WTC11 (cell line): ENCODE measurements around the gene SPATA17. TPM values are rescaled to one million over a fixed set of nuclear protein-coding genes. Genes with fewer than 3 reads are reported as not detected.

ENCODE experiments used
- ATAC-seq: fragments of 200-7000 bp; cut with Tn5 transposase; 2 replicates; pipeline ENCODE4 v1.10.0; 2021; ENCODE audit warnings: mild to moderate bottlenecking, moderate library complexity
- CTCF ChIA-PET: fragments of 300-600 bp; sonication (Branson Sonifier 250); formaldehyde crosslinking; loops from one replicate; lab custom pipeline; 2021; ENCODE audit warnings: antibody characterized with exemption; lab: Charles Lee
- POLR2A ChIA-PET: fragments of 350-600 bp; sonication (Branson Sonifier 250); formaldehyde crosslinking; loops from one replicate; lab custom pipeline; 2021; ENCODE audit warnings: antibody characterized with exemption; lab: Charles Lee
- DNase-seq: peaks from one replicate; pipeline ENCODE4 v3.0.0; 2021; ENCODE audit warnings: low spot score
- H3K27ac Mint-ChIP-seq: 2 replicates; pipeline ENCODE4 v1.8.0; 2021; ENCODE audit warnings: mixed read lengths
- H3K27me3 Mint-ChIP-seq: 2 replicates; pipeline ENCODE4 v1.8.0; 2021; ENCODE audit warnings: low read depth, mild to moderate bottlenecking, moderate library complexity, mixed read lengths
- H3K36me3 Mint-ChIP-seq: 2 replicates; pipeline ENCODE4 v1.8.0; 2021; ENCODE audit warnings: mixed read lengths
- H3K4me1 Mint-ChIP-seq: 2 replicates; pipeline ENCODE4 v1.8.0; 2022; ENCODE audit warnings: mixed read lengths
- H3K4me3 Mint-ChIP-seq: 2 replicates; pipeline ENCODE4 v1.8.0; 2021; ENCODE audit warnings: mild to moderate bottlenecking, moderate library complexity, mixed read lengths
- H3K9me3 Mint-ChIP-seq: 2 replicates; pipeline ENCODE4 v1.8.0; 2021; ENCODE audit warnings: mixed read lengths
- GTF2I ChIP-seq: fragments of 250-450 bp; sonication (Bioruptor Pico); conservative IDR thresholded peaks from 2 replicates; pipeline ENCODE4 v1.4.0; 2021; ENCODE audit warnings: mild to moderate bottlenecking
- HMGA2 ChIP-seq: fragments of 250-450 bp; sonication (Bioruptor Pico); IDR thresholded peaks from 2 replicates; pipeline ENCODE4 v1.4.0; 2021; ENCODE audit warnings: mild to moderate bottlenecking, moderate library complexity
- JUN ChIP-seq: sonication (generic); formaldehyde crosslinking; IDR thresholded peaks from 2 replicates; pipeline ENCODE4 v1.8.0; 2023; ENCODE audit warnings: mild to moderate bottlenecking, missing genetic modification reagents
- NFE2L1 ChIP-seq: sonication (generic); formaldehyde crosslinking; IDR thresholded peaks from 2 replicates; pipeline ENCODE4 v1.8.1; 2023; ENCODE audit warnings: missing genetic modification reagents
- NFYB ChIP-seq: sonication (generic); formaldehyde crosslinking; conservative IDR thresholded peaks from 2 replicates; pipeline ENCODE4 v1.8.0; 2022; ENCODE audit warnings: low read depth, missing genetic modification reagents
- OVOL2 ChIP-seq: fragments of 250-450 bp; sonication (Bioruptor Pico); IDR thresholded peaks from 2 replicates; pipeline ENCODE4 v1.9.0; 2021; ENCODE audit warnings: mild to moderate bottlenecking, borderline replicate concordance
- TEAD1 ChIP-seq: sonication (generic); formaldehyde crosslinking; IDR thresholded peaks from 2 replicates; pipeline ENCODE4 v1.8.0; 2022; ENCODE audit warnings: mild to moderate bottlenecking, missing genetic modification reagents
- TP53 ChIP-seq: sonication (generic); formaldehyde crosslinking; IDR thresholded peaks from 2 replicates; pipeline ENCODE4 v1.8.1; 2023; ENCODE audit warnings: mild to moderate bottlenecking, missing genetic modification reagents
- ZNF396 ChIP-seq: fragments of 250-450 bp; sonication (Bioruptor Pico); IDR thresholded peaks from 2 replicates; pipeline ENCODE4 v1.8.0; 2021; ENCODE audit warnings: mild to moderate bottlenecking, moderate library complexity, borderline replicate concordance
- total RNA-seq: library from RNA; stranded (reverse); gene quantifications from 3 replicates; pipeline ENCODE4 v1.2.3, GENCODE V29; 2021
- TF ChIP-seq, protein P1 (sequence below): sonication (generic); formaldehyde crosslinking; IDR thresholded peaks from 2 replicates; pipeline ENCODE4 v1.8.1; 2023; ENCODE audit warnings: mild to moderate bottlenecking, missing genetic modification reagents
- TF ChIP-seq, protein P2 (sequence below): sonication (generic); formaldehyde crosslinking; IDR thresholded peaks from 2 replicates; pipeline ENCODE4 v1.8.0; 2023; ENCODE audit warnings: missing genetic modification reagents, mild to moderate bottlenecking, borderline replicate concordance
- TF ChIP-seq, protein P3 (sequence below): fragments of 250-450 bp; sonication (Bioruptor Pico); IDR thresholded peaks from 2 replicates; pipeline ENCODE4 v1.9.0; 2021; ENCODE audit warnings: mild to moderate bottlenecking, borderline replicate concordance
- TF ChIP-seq, protein P4 (sequence below): sonication (generic); formaldehyde crosslinking; IDR thresholded peaks from 2 replicates; pipeline ENCODE4 v1.8.1; 2023; ENCODE audit warnings: mild to moderate bottlenecking, missing genetic modification reagents, borderline replicate concordance
- TF ChIP-seq, protein P5 (sequence below): sonication (generic); formaldehyde crosslinking; IDR thresholded peaks from 2 replicates; pipeline ENCODE4 v1.8.1; 2023; ENCODE audit warnings: mild to moderate bottlenecking, moderate library complexity, missing genetic modification reagents
- TF ChIP-seq, protein P6 (sequence below): sonication (generic); formaldehyde crosslinking; IDR thresholded peaks from 2 replicates; pipeline ENCODE4 v1.8.0; 2022; ENCODE audit warnings: mild to moderate bottlenecking, missing genetic modification reagents
- TF ChIP-seq, protein P7 (sequence below): sonication (generic); formaldehyde crosslinking; IDR thresholded peaks from 2 replicates; pipeline ENCODE4 v1.8.0; 2023; ENCODE audit warnings: mild to moderate bottlenecking, missing genetic modification reagents

SPATA17 gene
- total RNA-seq, 1 experiment from 2014 or later, result 1.3 TPM

DNA sequence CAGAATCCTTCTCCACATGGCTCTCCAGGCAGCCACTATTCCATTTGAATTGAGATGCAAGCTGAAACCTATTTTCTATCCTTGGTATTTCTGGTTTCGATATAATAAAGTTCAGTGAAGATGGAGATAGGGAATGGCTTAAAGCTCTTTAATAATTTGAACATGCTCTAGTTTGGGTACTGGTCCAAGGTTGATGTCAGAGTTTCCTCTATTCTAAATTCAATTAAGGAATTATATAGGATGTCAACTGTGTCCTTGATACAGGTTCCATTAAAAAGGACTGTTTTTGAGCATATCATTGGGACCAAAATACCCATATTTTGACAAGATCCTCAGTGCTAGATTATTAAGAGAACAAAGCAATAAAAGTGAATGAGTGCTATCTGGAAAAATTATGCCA, 245.3 kb downstream of the SPATA17 start (continued):
- TF ChIP-seq, protein P1, sequence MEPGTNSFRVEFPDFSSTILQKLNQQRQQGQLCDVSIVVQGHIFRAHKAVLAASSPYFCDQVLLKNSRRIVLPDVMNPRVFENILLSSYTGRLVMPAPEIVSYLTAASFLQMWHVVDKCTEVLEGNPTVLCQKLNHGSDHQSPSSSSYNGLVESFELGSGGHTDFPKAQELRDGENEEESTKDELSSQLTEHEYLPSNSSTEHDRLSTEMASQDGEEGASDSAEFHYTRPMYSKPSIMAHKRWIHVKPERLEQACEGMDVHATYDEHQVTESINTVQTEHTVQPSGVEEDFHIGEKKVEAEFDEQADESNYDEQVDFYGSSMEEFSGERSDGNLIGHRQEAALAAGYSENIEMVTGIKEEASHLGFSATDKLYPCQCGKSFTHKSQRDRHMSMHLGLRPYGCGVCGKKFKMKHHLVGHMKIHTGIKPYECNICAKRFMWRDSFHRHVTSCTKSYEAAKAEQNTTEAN, result no peak
- TF ChIP-seq TP53 (CRISPR knock-in tag) (no peak), OVOL2 (no peak), JUN (CRISPR knock-in tag) (no peak)
- TF ChIP-seq, protein P2, sequence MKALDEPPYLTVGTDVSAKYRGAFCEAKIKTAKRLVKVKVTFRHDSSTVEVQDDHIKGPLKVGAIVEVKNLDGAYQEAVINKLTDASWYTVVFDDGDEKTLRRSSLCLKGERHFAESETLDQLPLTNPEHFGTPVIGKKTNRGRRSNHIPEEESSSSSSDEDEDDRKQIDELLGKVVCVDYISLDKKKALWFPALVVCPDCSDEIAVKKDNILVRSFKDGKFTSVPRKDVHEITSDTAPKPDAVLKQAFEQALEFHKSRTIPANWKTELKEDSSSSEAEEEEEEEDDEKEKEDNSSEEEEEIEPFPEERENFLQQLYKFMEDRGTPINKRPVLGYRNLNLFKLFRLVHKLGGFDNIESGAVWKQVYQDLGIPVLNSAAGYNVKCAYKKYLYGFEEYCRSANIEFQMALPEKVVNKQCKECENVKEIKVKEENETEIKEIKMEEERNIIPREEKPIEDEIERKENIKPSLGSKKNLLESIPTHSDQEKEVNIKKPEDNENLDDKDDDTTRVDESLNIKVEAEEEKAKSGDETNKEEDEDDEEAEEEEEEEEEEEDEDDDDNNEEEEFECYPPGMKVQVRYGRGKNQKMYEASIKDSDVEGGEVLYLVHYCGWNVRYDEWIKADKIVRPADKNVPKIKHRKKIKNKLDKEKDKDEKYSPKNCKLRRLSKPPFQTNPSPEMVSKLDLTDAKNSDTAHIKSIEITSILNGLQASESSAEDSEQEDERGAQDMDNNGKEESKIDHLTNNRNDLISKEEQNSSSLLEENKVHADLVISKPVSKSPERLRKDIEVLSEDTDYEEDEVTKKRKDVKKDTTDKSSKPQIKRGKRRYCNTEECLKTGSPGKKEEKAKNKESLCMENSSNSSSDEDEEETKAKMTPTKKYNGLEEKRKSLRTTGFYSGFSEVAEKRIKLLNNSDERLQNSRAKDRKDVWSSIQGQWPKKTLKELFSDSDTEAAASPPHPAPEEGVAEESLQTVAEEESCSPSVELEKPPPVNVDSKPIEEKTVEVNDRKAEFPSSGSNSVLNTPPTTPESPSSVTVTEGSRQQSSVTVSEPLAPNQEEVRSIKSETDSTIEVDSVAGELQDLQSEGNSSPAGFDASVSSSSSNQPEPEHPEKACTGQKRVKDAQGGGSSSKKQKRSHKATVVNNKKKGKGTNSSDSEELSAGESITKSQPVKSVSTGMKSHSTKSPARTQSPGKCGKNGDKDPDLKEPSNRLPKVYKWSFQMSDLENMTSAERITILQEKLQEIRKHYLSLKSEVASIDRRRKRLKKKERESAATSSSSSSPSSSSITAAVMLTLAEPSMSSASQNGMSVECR (CRISPR knock-in tag), result no peak
- TF ChIP-seq, protein P3, sequence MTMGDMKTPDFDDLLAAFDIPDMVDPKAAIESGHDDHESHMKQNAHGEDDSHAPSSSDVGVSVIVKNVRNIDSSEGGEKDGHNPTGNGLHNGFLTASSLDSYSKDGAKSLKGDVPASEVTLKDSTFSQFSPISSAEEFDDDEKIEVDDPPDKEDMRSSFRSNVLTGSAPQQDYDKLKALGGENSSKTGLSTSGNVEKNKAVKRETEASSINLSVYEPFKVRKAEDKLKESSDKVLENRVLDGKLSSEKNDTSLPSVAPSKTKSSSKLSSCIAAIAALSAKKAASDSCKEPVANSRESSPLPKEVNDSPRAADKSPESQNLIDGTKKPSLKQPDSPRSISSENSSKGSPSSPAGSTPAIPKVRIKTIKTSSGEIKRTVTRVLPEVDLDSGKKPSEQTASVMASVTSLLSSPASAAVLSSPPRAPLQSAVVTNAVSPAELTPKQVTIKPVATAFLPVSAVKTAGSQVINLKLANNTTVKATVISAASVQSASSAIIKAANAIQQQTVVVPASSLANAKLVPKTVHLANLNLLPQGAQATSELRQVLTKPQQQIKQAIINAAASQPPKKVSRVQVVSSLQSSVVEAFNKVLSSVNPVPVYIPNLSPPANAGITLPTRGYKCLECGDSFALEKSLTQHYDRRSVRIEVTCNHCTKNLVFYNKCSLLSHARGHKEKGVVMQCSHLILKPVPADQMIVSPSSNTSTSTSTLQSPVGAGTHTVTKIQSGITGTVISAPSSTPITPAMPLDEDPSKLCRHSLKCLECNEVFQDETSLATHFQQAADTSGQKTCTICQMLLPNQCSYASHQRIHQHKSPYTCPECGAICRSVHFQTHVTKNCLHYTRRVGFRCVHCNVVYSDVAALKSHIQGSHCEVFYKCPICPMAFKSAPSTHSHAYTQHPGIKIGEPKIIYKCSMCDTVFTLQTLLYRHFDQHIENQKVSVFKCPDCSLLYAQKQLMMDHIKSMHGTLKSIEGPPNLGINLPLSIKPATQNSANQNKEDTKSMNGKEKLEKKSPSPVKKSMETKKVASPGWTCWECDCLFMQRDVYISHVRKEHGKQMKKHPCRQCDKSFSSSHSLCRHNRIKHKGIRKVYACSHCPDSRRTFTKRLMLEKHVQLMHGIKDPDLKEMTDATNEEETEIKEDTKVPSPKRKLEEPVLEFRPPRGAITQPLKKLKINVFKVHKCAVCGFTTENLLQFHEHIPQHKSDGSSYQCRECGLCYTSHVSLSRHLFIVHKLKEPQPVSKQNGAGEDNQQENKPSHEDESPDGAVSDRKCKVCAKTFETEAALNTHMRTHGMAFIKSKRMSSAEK (CRISPR knock-in tag), result no peak
- TF ChIP-seq, all 79 proteins: peak for 0

DNA sequence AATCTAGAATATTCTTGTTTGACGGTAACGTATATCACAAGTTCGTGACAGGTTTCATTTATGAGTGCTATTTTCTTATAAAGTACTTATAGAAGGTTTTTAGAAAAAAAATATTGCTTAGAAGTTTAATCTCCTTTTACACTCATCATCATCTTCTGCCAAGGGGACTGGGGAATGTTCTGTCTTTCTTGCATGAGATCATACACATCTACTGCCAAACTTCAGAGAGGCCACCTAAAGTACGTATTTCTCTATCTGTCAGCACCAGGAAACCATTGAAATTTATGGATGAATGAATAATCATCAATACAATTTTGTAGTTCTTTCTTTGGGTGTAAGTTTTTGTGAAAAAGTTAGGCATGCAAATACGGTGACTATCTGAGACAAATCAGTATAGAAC, 245.8 kb downstream of the SPATA17 start:
- H3K27ac Mint-ChIP-seq, result no peak overlapping the region
- no peaks in the 10 kb centered on the region for H3K27me3 Mint-ChIP-seq
- ChIA-PET POLR2A (no interaction called here), CTCF (no interaction called here)
- 0 out of 2 replicates have a peak, but pooled peaks cover 2% of the 10 kb centered on the region for H3K4me1 Mint-ChIP-seq
- ATAC-seq (no peak), DNase-seq (no peak)
- peaks cover 4% of the 10 kb centered on the region; the same call in 1 of the 2 replicates for H3K9me3 Mint-ChIP-seq
- no peaks in the 10 kb centered on the region for H3K36me3 Mint-ChIP-seq
- no peak overlapping the region for H3K4me3 Mint-ChIP-seq
- TF ChIP-seq NFYB (CRISPR knock-in tag) (no peak), GTF2I (CRISPR knock-in tag) (no peak), JUN (CRISPR knock-in tag) (no peak), NFE2L1 (CRISPR knock-in tag) (no peak), HMGA2 (no peak), ZNF396 (CRISPR knock-in tag) (no peak), TEAD1 (CRISPR knock-in tag) (no peak)
- TF ChIP-seq, protein P4, sequence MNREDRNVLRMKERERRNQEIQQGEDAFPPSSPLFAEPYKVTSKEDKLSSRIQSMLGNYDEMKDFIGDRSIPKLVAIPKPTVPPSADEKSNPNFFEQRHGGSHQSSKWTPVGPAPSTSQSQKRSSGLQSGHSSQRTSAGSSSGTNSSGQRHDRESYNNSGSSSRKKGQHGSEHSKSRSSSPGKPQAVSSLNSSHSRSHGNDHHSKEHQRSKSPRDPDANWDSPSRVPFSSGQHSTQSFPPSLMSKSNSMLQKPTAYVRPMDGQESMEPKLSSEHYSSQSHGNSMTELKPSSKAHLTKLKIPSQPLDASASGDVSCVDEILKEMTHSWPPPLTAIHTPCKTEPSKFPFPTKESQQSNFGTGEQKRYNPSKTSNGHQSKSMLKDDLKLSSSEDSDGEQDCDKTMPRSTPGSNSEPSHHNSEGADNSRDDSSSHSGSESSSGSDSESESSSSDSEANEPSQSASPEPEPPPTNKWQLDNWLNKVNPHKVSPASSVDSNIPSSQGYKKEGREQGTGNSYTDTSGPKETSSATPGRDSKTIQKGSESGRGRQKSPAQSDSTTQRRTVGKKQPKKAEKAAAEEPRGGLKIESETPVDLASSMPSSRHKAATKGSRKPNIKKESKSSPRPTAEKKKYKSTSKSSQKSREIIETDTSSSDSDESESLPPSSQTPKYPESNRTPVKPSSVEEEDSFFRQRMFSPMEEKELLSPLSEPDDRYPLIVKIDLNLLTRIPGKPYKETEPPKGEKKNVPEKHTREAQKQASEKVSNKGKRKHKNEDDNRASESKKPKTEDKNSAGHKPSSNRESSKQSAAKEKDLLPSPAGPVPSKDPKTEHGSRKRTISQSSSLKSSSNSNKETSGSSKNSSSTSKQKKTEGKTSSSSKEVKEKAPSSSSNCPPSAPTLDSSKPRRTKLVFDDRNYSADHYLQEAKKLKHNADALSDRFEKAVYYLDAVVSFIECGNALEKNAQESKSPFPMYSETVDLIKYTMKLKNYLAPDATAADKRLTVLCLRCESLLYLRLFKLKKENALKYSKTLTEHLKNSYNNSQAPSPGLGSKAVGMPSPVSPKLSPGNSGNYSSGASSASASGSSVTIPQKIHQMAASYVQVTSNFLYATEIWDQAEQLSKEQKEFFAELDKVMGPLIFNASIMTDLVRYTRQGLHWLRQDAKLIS (CRISPR knock-in tag), result no peak
- TF ChIP-seq, protein P5, sequence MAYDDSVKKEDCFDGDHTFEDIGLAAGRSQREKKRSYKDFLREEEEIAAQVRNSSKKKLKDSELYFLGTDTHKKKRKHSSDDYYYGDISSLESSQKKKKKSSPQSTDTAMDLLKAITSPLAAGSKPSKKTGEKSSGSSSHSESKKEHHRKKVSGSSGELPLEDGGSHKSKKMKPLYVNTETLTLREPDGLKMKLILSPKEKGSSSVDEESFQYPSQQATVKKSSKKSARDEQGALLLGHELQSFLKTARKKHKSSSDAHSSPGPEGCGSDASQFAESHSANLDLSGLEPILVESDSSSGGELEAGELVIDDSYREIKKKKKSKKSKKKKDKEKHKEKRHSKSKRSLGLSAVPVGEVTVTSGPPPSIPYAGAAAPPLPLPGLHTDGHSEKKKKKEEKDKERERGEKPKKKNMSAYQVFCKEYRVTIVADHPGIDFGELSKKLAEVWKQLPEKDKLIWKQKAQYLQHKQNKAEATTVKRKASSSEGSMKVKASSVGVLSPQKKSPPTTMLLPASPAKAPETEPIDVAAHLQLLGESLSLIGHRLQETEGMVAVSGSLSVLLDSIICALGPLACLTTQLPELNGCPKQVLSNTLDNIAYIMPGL (CRISPR knock-in tag), result no peak
- TF ChIP-seq, protein P6, sequence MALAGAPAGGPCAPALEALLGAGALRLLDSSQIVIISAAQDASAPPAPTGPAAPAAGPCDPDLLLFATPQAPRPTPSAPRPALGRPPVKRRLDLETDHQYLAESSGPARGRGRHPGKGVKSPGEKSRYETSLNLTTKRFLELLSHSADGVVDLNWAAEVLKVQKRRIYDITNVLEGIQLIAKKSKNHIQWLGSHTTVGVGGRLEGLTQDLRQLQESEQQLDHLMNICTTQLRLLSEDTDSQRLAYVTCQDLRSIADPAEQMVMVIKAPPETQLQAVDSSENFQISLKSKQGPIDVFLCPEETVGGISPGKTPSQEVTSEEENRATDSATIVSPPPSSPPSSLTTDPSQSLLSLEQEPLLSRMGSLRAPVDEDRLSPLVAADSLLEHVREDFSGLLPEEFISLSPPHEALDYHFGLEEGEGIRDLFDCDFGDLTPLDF (CRISPR knock-in tag), result no peak
- TF ChIP-seq, protein P7, sequence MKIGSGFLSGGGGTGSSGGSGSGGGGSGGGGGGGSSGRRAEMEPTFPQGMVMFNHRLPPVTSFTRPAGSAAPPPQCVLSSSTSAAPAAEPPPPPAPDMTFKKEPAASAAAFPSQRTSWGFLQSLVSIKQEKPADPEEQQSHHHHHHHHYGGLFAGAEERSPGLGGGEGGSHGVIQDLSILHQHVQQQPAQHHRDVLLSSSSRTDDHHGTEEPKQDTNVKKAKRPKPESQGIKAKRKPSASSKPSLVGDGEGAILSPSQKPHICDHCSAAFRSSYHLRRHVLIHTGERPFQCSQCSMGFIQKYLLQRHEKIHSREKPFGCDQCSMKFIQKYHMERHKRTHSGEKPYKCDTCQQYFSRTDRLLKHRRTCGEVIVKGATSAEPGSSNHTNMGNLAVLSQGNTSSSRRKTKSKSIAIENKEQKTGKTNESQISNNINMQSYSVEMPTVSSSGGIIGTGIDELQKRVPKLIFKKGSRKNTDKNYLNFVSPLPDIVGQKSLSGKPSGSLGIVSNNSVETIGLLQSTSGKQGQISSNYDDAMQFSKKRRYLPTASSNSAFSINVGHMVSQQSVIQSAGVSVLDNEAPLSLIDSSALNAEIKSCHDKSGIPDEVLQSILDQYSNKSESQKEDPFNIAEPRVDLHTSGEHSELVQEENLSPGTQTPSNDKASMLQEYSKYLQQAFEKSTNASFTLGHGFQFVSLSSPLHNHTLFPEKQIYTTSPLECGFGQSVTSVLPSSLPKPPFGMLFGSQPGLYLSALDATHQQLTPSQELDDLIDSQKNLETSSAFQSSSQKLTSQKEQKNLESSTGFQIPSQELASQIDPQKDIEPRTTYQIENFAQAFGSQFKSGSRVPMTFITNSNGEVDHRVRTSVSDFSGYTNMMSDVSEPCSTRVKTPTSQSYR (CRISPR knock-in tag), result no peak
